ENCODE data around the gene FERMT1. TPM values are rescaled to one million over a fixed set of nuclear protein-coding genes. Genes with fewer than 3 reads are reported as not detected.

The FERMT1 gene
- total RNA-seq, 1 donor from 2014 or later: 0.75 TPM

DNA sequence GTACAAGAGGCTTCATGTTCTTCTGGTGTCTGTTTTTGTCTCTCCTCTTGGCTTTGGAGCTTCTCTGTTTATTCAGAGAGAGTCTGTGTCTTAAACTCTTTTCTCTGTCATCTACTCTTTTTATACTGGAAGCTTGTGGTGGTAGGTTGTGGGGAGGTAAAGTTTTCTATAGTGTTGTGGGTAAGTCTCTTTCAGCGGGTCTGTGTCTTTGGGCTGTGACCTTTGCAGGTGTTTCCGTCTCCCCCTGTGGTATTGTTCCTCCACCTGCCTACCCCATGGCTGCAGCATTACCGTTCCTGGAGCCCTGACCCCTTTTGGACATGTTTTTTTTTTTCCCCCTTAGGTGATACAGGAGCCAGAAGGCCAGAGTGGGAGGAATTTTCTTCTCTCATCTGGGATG is 37.9 kb upstream of the FERMT1 start:
- intact Hi-C loops (cut with DNase I): loop anchor here (5.0 to 10.0 kb wide), 2 partner anchors 107 to 604 kb away; partner anchors contain the start of gene BMP2
- Histone ChIP-seq H3K4me3 (no peak overlapping the region), H3K4me1 (peaks cover 0 to 11% of the 10 kb centered on the region in 2 donors), H3K9me3 (peaks cover 0 to 15% of the 10 kb centered on the region in 2 donors), H3K36me3 (no peaks in the 10 kb centered on the region), H3K27ac (no peak overlapping the region), H3K27me3 (no peaks in the 10 kb centered on the region)
- DNase-seq (ENCODE audit: low spot score in 2 of 2): no peak
- no peak for TF ChIP-seq CTCF (IDR thresholded peaks at IDR 0.05)

- Histone ChIP-seq H3K4me1 (peaks cover 0 to 6% of the 10 kb centered on the region in 2 donors), H3K27ac (no peak overlapping the region), H3K9me3 (peaks cover 0 to 15% of the 10 kb centered on the region in 2 donors), H3K36me3 (no peaks in the 10 kb centered on the region), H3K4me3 (no peak overlapping the region), H3K27me3 (no peaks in the 10 kb centered on the region)
- DNase-seq (ENCODE audit: low spot score in 2 of 2): no peak
- TF ChIP-seq CTCF (IDR thresholded peaks at IDR 0.05): no peak
- intact Hi-C loops (cut with DNase I): no loop called here
Observed at GRCh38 chr20:6157345-6157744, 34.5 kb upstream of the FERMT1 start.

DNA sequence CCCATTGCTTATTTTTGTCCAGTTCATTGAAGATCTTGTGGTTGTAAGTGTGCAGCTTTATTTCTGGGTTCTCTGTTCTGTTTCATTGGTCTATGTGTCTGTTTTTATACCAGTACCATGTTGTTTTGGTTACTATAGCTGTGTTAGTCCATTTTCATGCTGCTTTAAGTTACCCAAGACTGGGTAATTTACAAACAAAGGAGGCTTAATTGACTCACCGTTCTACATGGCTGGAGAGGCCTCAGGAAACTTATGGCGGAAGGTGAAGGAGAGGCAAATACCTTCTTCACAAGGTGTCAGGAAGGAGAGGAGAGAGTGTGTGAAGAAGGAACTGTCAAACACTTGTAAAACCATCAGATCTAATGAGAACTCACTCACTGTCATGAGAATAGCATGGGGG is 29.9 kb upstream of the FERMT1 start:
- H3K4me1 ChIP-seq: no peaks in the 10 kb centered on the region
- intact Hi-C loops (cut with DNase I): no loop called here
- H3K27ac ChIP-seq: no peak overlapping the region
- peaks cover 0 to 14% of the 10 kb centered on the region in 2 donors for H3K9me3 ChIP-seq
- no peaks in the 10 kb centered on the region for H3K27me3 ChIP-seq
- no peak for DNase-seq (ENCODE audit: low spot score in 2 of 2)
- TF ChIP-seq CTCF (IDR thresholded peaks at IDR 0.05): no peak
- no peak overlapping the region for H3K4me3 ChIP-seq
- H3K36me3 ChIP-seq: no peaks in the 10 kb centered on the region

DNA sequence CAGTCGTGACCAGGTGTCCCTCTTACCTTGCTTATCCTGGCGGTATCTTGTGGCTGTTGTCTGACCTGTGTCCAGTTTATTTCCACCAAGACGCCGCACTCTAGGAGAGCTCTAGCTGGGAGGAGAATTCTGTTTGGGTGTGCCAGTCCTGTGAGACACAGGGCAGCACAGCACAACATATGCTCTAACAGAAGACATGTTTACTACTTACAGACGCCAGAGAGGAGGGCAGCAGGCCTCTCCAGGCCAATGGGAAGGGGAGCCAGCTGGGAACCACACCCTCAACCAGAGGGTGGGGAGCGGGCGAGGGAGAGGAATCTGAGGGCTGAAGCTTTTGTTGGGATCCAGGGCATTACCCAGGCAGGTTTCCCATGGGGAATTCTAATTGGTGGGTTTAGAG is 25.2 kb upstream of the FERMT1 start:
- TF ChIP-seq CTCF (IDR thresholded peaks at IDR 0.05): no peak
- no peak overlapping the region for H3K4me3 ChIP-seq

DNA sequence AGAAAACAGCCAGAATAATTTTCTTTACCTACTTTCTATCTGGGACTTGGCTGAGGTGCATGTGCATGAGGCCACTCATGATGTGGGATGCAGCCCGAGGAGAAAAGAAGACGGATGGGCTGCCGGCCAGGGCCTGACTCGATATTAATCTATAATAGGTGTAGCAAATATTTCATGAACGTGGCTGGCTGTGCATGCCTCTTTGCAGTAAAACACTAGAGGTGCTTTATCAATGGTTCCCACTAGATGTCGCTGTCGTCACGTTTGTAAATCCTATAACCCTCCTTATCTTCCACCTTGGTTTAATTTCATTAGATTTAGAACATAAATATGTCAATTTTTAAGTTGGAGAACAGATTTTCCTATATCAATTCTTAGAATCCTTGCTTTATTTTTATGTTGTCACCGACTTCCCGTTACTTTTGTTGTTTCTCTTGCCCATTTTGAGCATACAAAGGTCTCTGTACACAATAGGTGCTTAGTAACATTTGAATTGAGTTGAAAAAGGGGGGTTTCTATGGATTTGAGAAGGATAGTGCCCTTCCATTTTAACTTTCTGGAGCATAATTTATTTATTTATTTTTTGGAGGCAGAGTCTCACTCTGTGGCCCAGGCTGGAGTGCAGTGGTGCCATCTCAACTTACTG is 19.6 kb upstream of the FERMT1 start:
- intact Hi-C loops (cut with DNase I): loop anchor here (1.0 to 5.0 kb wide), 2 partner anchors 625 to 1144 kb away; partner anchors contain the start of gene BMP2
- H3K27ac ChIP-seq: no peak overlapping the region
- peak in 2 of 3 experiments; percentile 83 to 87 for TF ChIP-seq CTCF (IDR thresholded peaks at IDR 0.05)
- H3K4me3 ChIP-seq: no peak overlapping the region
- no peaks in the 10 kb centered on the region for H3K9me3 ChIP-seq
- no peaks in the 10 kb centered on the region for H3K4me1 ChIP-seq
- no peaks in the 10 kb centered on the region for H3K27me3 ChIP-seq
- H3K36me3 ChIP-seq: no peaks in the 10 kb centered on the region
- DNase-seq (ENCODE audit: low spot score in 2 of 2): no peak

More for the DNA sequence above, 25.2 kb upstream of the FERMT1 start:
- Histone ChIP-seq H3K9me3 (no peaks in the 10 kb centered on the region), H3K4me1 (no peaks in the 10 kb centered on the region), H3K36me3 (no peaks in the 10 kb centered on the region), H3K27me3 (no peaks in the 10 kb centered on the region), H3K27ac (no peak overlapping the region)
- no peak for DNase-seq (ENCODE audit: low spot score in 2 of 2)
- intact Hi-C loops (cut with DNase I): no loop called here
